HG03469 (cell line): ENCODE data around the gene NFIX.

ENCODE experiments used
- ATAC-seq: cut with Tn5 transposase; IDR thresholded peaks from one replicate; pipeline ENCODE4 v1.9.1; 2021; ENCODE audit warnings: mild to moderate bottlenecking, moderate library complexity, moderate number of reproducible peaks; ENCODE audit not compliant: unreplicated experiment

NFIX gene

GRCh38 chr19:13033819-13034611 is 38.7 kb downstream of the NFIX start:
- ATAC-seq, result no peak

GRCh38 chr19:13034636-13035035 is 39.4 kb downstream of the NFIX start:
- no peak for ATAC-seq

- ATAC-seq, result no peak
Measured at GRCh38 chr19:13035820-13036365, 40.6 kb downstream of the NFIX start.

GRCh38 chr19:13036366-13036976 is 41.2 kb downstream of the NFIX start:
- no peak for ATAC-seq

- no peak for ATAC-seq
Measured at GRCh38 chr19:13037161-13037560, 41.9 kb downstream of the NFIX start.

- ATAC-seq, result no peak
Measured at GRCh38 chr19:13037731-13038130, 42.5 kb downstream of the NFIX start.

GRCh38 chr19:13038306-13039210 is 43.3 kb downstream of the NFIX start:
- ATAC-seq, result no peak

GRCh38 chr19:13039211-13039789 is 44.0 kb downstream of the NFIX start:
- ATAC-seq, result no peak

- ATAC-seq, result no peak
Measured at GRCh38 chr19:13040232-13040947, 45.1 kb downstream of the NFIX start.

GRCh38 chr19:13040948-13041292 is 45.6 kb downstream of the NFIX start:
- ATAC-seq, result no peak

GRCh38 chr19:13042443-13043130 is 47.3 kb downstream of the NFIX start:
- ATAC-seq, result no peak

- no peak for ATAC-seq
Measured at GRCh38 chr19:13043285-13043684, 48.0 kb downstream of the NFIX start.

- ATAC-seq, result no peak
Measured at GRCh38 chr19:13044231-13044836, 49.1 kb downstream of the NFIX start.

GRCh38 chr19:13045812-13046211 is 50.5 kb downstream of the NFIX start:
- no peak for ATAC-seq

- no peak for ATAC-seq
Measured at GRCh38 chr19:13047374-13047773, 52.1 kb downstream of the NFIX start.

GRCh38 chr19:13050274-13050673 is 55.0 kb downstream of the NFIX start:
- no peak for ATAC-seq

- no peak for ATAC-seq
Measured at GRCh38 chr19:13051557-13052165, 56.4 kb downstream of the NFIX start.

- no peak for ATAC-seq
Measured at GRCh38 chr19:13052447-13053175, 57.3 kb downstream of the NFIX start.
